ENCODE data around the gene CAV2. TPM values are rescaled to one million over a fixed set of nuclear protein-coding genes. Genes with fewer than 3 reads are reported as not detected.

CAV2 gene
- polyA plus RNA-seq, 1 of the 3 experiments (the other 2 are of a cell fraction), result 182 TPM

- H3K9me2 ChIP-seq, result no peaks in the 10 kb centered on the region
- H3K4me2 ChIP-seq, result peak overlapping the region; percentile 90
- H3K27me3 ChIP-seq (ENCODE audit: insufficient read depth), result no peaks in the 10 kb centered on the region
- DNase-seq, result peak; percentile 21
- H3K9ac ChIP-seq, result peak overlapping the region; percentile 100
- peaks cover 46 to 59% of the 10 kb centered on the region in 2 experiments for H3K36me3 ChIP-seq (replicated peaks in 1 of 2; ENCODE audit: control insufficient read depth in 1 of 2, insufficient read depth in 2 of 2, low read length in 1 of 2)
- ChIA-PET CTCF (interaction anchor here (1.5 to 3.1 kb wide), 3 partner anchors 349 to 376 kb away, joined by 3 to 13 read pairs (median 7); no protein-coding TSS in a partner anchor), POLR2A (no interaction called here)
- no peak overlapping the region for H2AFZ ChIP-seq (ENCODE audit: low read depth)
- peaks cover 56% of the 10 kb centered on the region for H3F3A ChIP-seq (replicated peaks; ENCODE audit: insufficient read depth)
- peaks cover 4 to 37% of the 10 kb centered on the region in 2 experiments for H3K4me1 ChIP-seq (ENCODE audit: control insufficient read depth in 1 of 2, insufficient read depth in 2 of 2, low read depth in 1 of 2, low read length in 1 of 2)
- H4K20me1 ChIP-seq (ENCODE audit: insufficient read depth), result peaks cover 39% of the 10 kb centered on the region
- H3K9me3 ChIP-seq, result no peaks in the 10 kb centered on the region
- H3K27ac ChIP-seq (ENCODE audit: low read depth in 2 of 2, low read length in 1 of 2), result peak overlapping the region; percentile 77 to 99; a peak in 3 of 4 replicates
- peak overlapping the region; percentile 57 to 84; a peak in 3 of 4 replicates for H3K4me3 ChIP-seq (ENCODE audit: low read depth in 2 of 2, low read length in 1 of 2)
- peaks cover 84% of the 10 kb centered on the region for H3K79me2 ChIP-seq (ENCODE audit: insufficient read depth)
- 2% methylated on average over 3 of the region's 3 CpGs for WGBS (ENCODE audit: low lambda C conversion rate)
- TF ChIP-seq YY1 (IDR thresholded peaks at IDR 0.05; ENCODE audit: low read depth), result no peak
- TF ChIP-seq NRF1 (IDR thresholded peaks at IDR 0.05; ENCODE audit: low read depth, low read length), result no peak
- peak; percentile 30; the same call in 1 of the 2 replicates for TF ChIP-seq GABPA (IDR thresholded peaks at IDR 0.05; ENCODE audit: low read depth)
- peak; percentile 82 for TF ChIP-seq REST (IDR thresholded peaks at IDR 0.05; ENCODE audit: low read depth, low read length)
- TF ChIP-seq MAX (IDR thresholded peaks at IDR 0.05; ENCODE audit: low read depth), result peak; percentile 77; the same call in 1 of the 2 replicates
- peak in 1 of 2 experiments; percentile 59; a peak in 1 of 4 replicates for TF ChIP-seq EP300 (IDR thresholded peaks at IDR 0.05; ENCODE audit: borderline replicate concordance in 1 of 2, low read depth in 1 of 2, low read length in 1 of 2)
- no peak for TF ChIP-seq SMC3 (IDR thresholded peaks at IDR 0.05; ENCODE audit: low read depth, low read length)
- no peak for TF ChIP-seq IRF3 (IDR thresholded peaks at IDR 0.05; ENCODE audit: low read depth, low read length)
- TF ChIP-seq NFIC (IDR thresholded peaks at IDR 0.05; ENCODE audit: borderline replicate concordance), result peak; percentile 72; the same call in 1 of the 2 replicates
- peak; percentile 36; the same call in 1 of the 2 replicates for TF ChIP-seq TEAD4 (IDR thresholded peaks at IDR 0.05; ENCODE audit: borderline replicate concordance, insufficient read depth)
- peak; percentile 37; the same call in 1 of the 2 replicates for TF ChIP-seq MEF2A (IDR thresholded peaks at IDR 0.05; ENCODE audit: borderline replicate concordance, low read depth)
- TF ChIP-seq RXRA (IDR thresholded peaks at IDR 0.05; ENCODE audit: borderline replicate concordance, low read depth), result peak; percentile 32; the same call in 1 of the 2 replicates
- TF ChIP-seq GATA2 (CRISPR knock-in tag; IDR thresholded peaks at IDR 0.05), result no peak
- TF ChIP-seq RCOR1 (IDR thresholded peaks at IDR 0.05; ENCODE audit: low read length), result no peak
- no peak for TF ChIP-seq CHD2 (IDR thresholded peaks at IDR 0.05; ENCODE audit: low read length, partially characterized antibody)
- no peak for TF ChIP-seq RAD21 (IDR thresholded peaks at IDR 0.05; ENCODE audit: low read length)
- TF ChIP-seq FOSL2 (IDR thresholded peaks at IDR 0.05; ENCODE audit: borderline replicate concordance, low read depth), result peak; percentile 95
- no peak for TF ChIP-seq USF2 (IDR thresholded peaks at IDR 0.05; ENCODE audit: borderline replicate concordance, low read depth, low read length)
- TF ChIP-seq TAF1 (IDR thresholded peaks at IDR 0.05; ENCODE audit: borderline replicate concordance, low read depth, low read length), result peak; percentile 58; the same call in 1 of the 2 replicates
- no peak for TF ChIP-seq EZH2phosphoT487 (IDR thresholded peaks at IDR 0.05; ENCODE audit: borderline replicate concordance, low read depth)
- TF ChIP-seq POLR2AphosphoS5 (IDR thresholded peaks at IDR 0.05; ENCODE audit: low read depth, low read length), result no peak; the same call in none of the 2 replicates
- TF ChIP-seq JUND (IDR thresholded peaks at IDR 0.05), result peak; percentile 94
- TF ChIP-seq TCF12 (IDR thresholded peaks at IDR 0.05), result peak; percentile 64
- TF ChIP-seq SIN3A (IDR thresholded peaks at IDR 0.05; ENCODE audit: borderline replicate concordance, low read depth, low read length), result 0 out of 2 replicates have a peak, but pooled peaks have one; percentile 51
- TF ChIP-seq ELF1 (IDR thresholded peaks at IDR 0.05), result no peak
- no peak for TF ChIP-seq MXI1 (IDR thresholded peaks at IDR 0.05; ENCODE audit: low read depth, low read length)
- TF ChIP-seq FOXM1 (IDR thresholded peaks at IDR 0.05; ENCODE audit: low read depth), result no peak
These were observed 28.7 kb downstream of the CAV2 start for GRCh38 chr7:116528008-116528789.

All from SK-N-SH (cell line).